ENCODE results near the gene RPTN. TPM values are rescaled to one million over a fixed set of nuclear protein-coding genes. Genes with fewer than 3 reads are reported as not detected.

Gene RPTN
- total RNA-seq, 1 experiment from 2014 or later: not detected

GRCh38 chr1:152127673-152128072 lies 31.4 kb downstream of the RPTN start:
- no TSS peak for BruUV-seq (replicated peaks)
- TF ChIP-seq EZH2 (IDR thresholded peaks at IDR 0.05; ENCODE audit: low read depth) (no peak), CTCF (conservative IDR thresholded peaks at IDR 0.05) (no peak)
- POLR2A ChIA-PET (ENCODE audit: unreplicated experiment): no interaction called here

GRCh38 chr1:152125834-152126443 lies 33.1 kb downstream of the RPTN start:
- DNase-seq: no peak
- Histone ChIP-seq H4K20me1 (ENCODE audit: insufficient read depth) (no peaks in the 10 kb centered on the region), H3K36me3 (ENCODE audit: low read depth) (no peaks in the 10 kb centered on the region), H3K27ac (no peak overlapping the region), H3K9me2 (ENCODE audit: insufficient read depth) (no peaks in the 10 kb centered on the region), H3K4me2 (no peak overlapping the region), H3K4me3 (no peak overlapping the region), H2AFZ (no peak overlapping the region), H3K9me3 (ENCODE audit: insufficient read depth, low read depth) (no peaks in the 10 kb centered on the region), H3K4me1 (replicated peaks; ENCODE audit: insufficient read depth) (no peaks in the 10 kb centered on the region), H3F3A (ENCODE audit: insufficient read depth, low read depth) (no peaks in the 10 kb centered on the region), H3K79me2 (ENCODE audit: low read depth) (no peaks in the 10 kb centered on the region), H3K27me3 (ENCODE audit: insufficient read depth, low read depth) (peaks cover 28% of the 10 kb centered on the region)
- TF ChIP-seq EZH2 (IDR thresholded peaks at IDR 0.05; ENCODE audit: low read depth): no peak
- no peak for TF ChIP-seq CTCF (conservative IDR thresholded peaks at IDR 0.05)
- intact Hi-C loops (cut with micrococcal nuclease; ENCODE audit: unreplicated experiment): no loop called here
- BruUV-seq (replicated peaks): no TSS peak
- POLR2A ChIA-PET (ENCODE audit: unreplicated experiment): no interaction called here
- CTCF ChIA-PET: no interaction called here

More at GRCh38 chr1:152127673-152128072, 31.4 kb downstream of the RPTN start:
- no peaks in the 10 kb centered on the region for H3K4me1 ChIP-seq (replicated peaks; ENCODE audit: insufficient read depth)
- H3K4me3 ChIP-seq: no peak overlapping the region
- no peaks in the 10 kb centered on the region for H4K20me1 ChIP-seq (ENCODE audit: insufficient read depth)
- intact Hi-C loops (cut with micrococcal nuclease; ENCODE audit: unreplicated experiment): no loop called here
- no peaks in the 10 kb centered on the region for H3K9me2 ChIP-seq (ENCODE audit: insufficient read depth)
- H2AFZ ChIP-seq: no peak overlapping the region
- H3K27ac ChIP-seq: no peak overlapping the region
- no peak for DNase-seq
- CTCF ChIA-PET: no interaction called here
- H3F3A ChIP-seq (ENCODE audit: insufficient read depth, low read depth): no peaks in the 10 kb centered on the region
- H3K36me3 ChIP-seq (ENCODE audit: low read depth): no peaks in the 10 kb centered on the region
- no peak overlapping the region for H3K4me2 ChIP-seq
- no peaks in the 10 kb centered on the region for H3K9me3 ChIP-seq (ENCODE audit: insufficient read depth, low read depth)
- peaks cover 21% of the 10 kb centered on the region for H3K27me3 ChIP-seq (ENCODE audit: insufficient read depth, low read depth)
- H3K79me2 ChIP-seq (ENCODE audit: low read depth): no peaks in the 10 kb centered on the region

GRCh38 chr1:152118915-152119314 lies 40.1 kb downstream of the RPTN start:
- 0 out of 2 replicates have a peak, but pooled peaks cover 4% of the 10 kb centered on the region for H3K9me2 ChIP-seq (ENCODE audit: insufficient read depth)
- POLR2A ChIA-PET (ENCODE audit: unreplicated experiment): no interaction called here
- no peak overlapping the region for H2AFZ ChIP-seq
- H3K79me2 ChIP-seq (ENCODE audit: low read depth): no peaks in the 10 kb centered on the region
- H3K9me3 ChIP-seq (ENCODE audit: insufficient read depth, low read depth): no peaks in the 10 kb centered on the region
- intact Hi-C loops (cut with micrococcal nuclease; ENCODE audit: unreplicated experiment): no loop called here
- H3K4me1 ChIP-seq (replicated peaks; ENCODE audit: insufficient read depth): no peaks in the 10 kb centered on the region
- no peaks in the 10 kb centered on the region for H3K36me3 ChIP-seq (ENCODE audit: low read depth)
- no TSS peak for BruUV-seq (replicated peaks)
- CTCF ChIA-PET: no interaction called here
- H3K27me3 ChIP-seq (ENCODE audit: insufficient read depth, low read depth): peaks cover 35% of the 10 kb centered on the region
- no peak for TF ChIP-seq EZH2 (IDR thresholded peaks at IDR 0.05; ENCODE audit: low read depth)
- TF ChIP-seq CTCF (conservative IDR thresholded peaks at IDR 0.05): no peak
- H4K20me1 ChIP-seq (ENCODE audit: insufficient read depth): no peaks in the 10 kb centered on the region
- no peak overlapping the region for H3K27ac ChIP-seq
- DNase-seq: no peak
- no peak overlapping the region for H3K4me3 ChIP-seq
- H3K4me2 ChIP-seq: no peak overlapping the region
- H3F3A ChIP-seq (ENCODE audit: insufficient read depth, low read depth): no peaks in the 10 kb centered on the region

Data from PC-9 (cell line).